Cardiac atrium fibroblast (primary cell): ENCODE data around the gene YPEL5. TPM values are rescaled to one million over a fixed set of nuclear protein-coding genes. Genes with fewer than 3 reads are reported as not detected.

Source experiments
- total RNA-seq: library from RNA; depleted of rRNA; stranded (reverse); fragments of >200 nt; gene quantifications from 2 replicates; pipeline ENCODE4 v1.2.3, GENCODE V29; 2015

Gene YPEL5
- 58.8 and 67.9 TPM in 2 replicates for total RNA-seq

DNA sequence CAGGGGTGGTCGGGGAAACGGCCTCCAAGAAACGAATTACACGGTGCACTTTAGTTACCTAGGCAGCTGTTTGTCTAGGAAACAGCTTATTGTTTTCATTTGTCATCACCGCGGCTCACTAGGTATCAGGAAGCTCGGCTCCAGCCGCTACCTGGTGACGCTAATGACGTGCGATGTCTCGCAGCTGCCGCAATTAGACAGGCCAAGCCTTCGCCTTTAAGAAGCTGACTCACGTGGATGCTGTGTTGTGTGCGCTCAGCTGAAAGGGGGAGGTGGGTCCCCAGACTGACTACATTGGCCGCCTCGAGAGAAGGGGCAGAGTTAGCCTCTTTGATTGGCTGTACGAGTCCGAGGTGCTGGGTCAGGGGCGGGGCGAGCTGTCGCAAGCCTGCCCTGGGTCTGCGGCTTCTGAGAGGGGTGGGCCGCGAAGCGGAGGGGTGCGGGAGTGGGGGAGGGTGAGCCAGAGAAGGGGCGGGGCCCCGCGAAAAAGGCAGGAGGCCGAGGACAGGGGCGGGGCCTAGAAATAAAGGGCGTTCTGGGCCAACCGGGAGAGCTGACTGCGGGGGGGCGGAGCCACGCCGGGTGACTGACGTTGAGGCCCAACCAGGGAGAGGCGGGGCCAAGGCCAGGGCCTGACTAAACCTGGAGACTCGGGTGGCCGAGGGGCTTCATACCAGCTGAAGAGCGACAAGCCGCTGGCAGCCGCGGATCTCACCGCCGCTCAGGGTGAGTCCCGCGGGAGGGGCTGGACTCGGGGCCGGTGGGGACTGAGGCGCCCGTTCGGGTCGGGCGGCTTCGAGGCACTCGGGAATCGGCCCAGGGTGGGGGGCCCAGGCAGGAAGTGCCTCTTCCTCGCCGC, at the start of gene YPEL5:
Gene YPEL5 (plus strand): TSS at position 671 of the 859 bp plus-strand sequence. CDS start 9,645 bp downstream, outside the sequence.

Other genes starting within 250 kb of the YPEL5 start
- not detected in 2 replicates for gene ALK, start 225.4 kb upstream of the YPEL5 start, total RNA-seq
- gene LBH, start 84.5 kb downstream of the YPEL5 start, total RNA-seq = 29.1 and 35.0 TPM in 2 replicates